ENCODE measurements around the gene ZBTB7B.

The ZBTB7B gene

GRCh38 chr1:155061381-155062150 is 59.0 kb downstream of the ZBTB7B start:
- DNase-seq (ENCODE audit: low read depth) = peak; percentile 53

- DNase-seq (ENCODE audit: low read depth) = no peak
Measured at GRCh38 chr1:155062151-155062686, 59.6 kb downstream of the ZBTB7B start.

GRCh38 chr1:155062702-155063411 is 60.3 kb downstream of the ZBTB7B start:
- peak; percentile 3 for DNase-seq (ENCODE audit: low read depth)

- DNase-seq (ENCODE audit: low read depth) = peak; percentile 71
Measured at GRCh38 chr1:155063550-155064110, 61.0 kb downstream of the ZBTB7B start, which contains the start of gene EFNA4. TSS of gene EFNA4 (plus strand) at chr1:155063740. CDS start at chr1:155063824, 84 bp downstream.

- no peak for DNase-seq (ENCODE audit: low read depth)
Measured at GRCh38 chr1:155064111-155064831, 61.7 kb downstream of the ZBTB7B start.

- no peak for DNase-seq (ENCODE audit: low read depth)
Measured at GRCh38 chr1:155064832-155065429, 62.3 kb downstream of the ZBTB7B start.

GRCh38 chr1:155066777-155067176 is 64.2 kb downstream of the ZBTB7B start:
- DNase-seq (ENCODE audit: low read depth) = no peak
